Suprapubic skin (tissue), 4 donors: ENCODE data around the gene HMGB2. TPM values are rescaled to one million over a fixed set of nuclear protein-coding genes. Genes with fewer than 3 reads are reported as not detected.

Experiments
- DNase-seq, 2 donors: peaks; one replicate each; pipeline ENCODE4 v3.0.0-alpha.2; 2019; ENCODE audit warnings: low spot score in 2 of 2
- H3K27ac ChIP-seq: fragments of 200-600 bp; sonication (generic); one replicate; pipeline ENCODE4 v1.5.1; 2019
- H3K27me3 ChIP-seq: fragments of 200-600 bp; sonication (generic); one replicate; pipeline ENCODE4 v1.5.1; 2019
- H3K36me3 ChIP-seq: fragments of 200-600 bp; sonication (generic); one replicate; pipeline ENCODE4 v1.5.1; 2019
- H3K4me1 ChIP-seq: fragments of 200-600 bp; sonication (generic); one replicate; pipeline ENCODE4 v1.5.1; 2019
- H3K4me3 ChIP-seq: fragments of 200-600 bp; sonication (generic); one replicate; pipeline ENCODE4 v1.5.1; 2019; ENCODE audit warnings: mild to moderate bottlenecking
- H3K9me3 ChIP-seq: fragments of 200-600 bp; sonication (generic); one replicate; pipeline ENCODE4 v1.5.1; 2019
- CTCF ChIP-seq, 2 donors: fragments of 200-600 bp in 1 of 2; fragments of 450-650 bp in 1 of 2; sonication (generic) in 1 of 2; IDR thresholded peaks; one replicate each; pipeline ENCODE4 v1.5.1; 2016 to 2019; ENCODE audit warnings: antibody characterized with exemption in 2 of 2, mild to moderate bottlenecking in 1 of 2, moderate library complexity in 1 of 2
- EP300 ChIP-seq: sonication (generic); formaldehyde crosslinking; IDR thresholded peaks from one replicate; pipeline ENCODE4 v1.6.1; 2017; ENCODE audit warnings: antibody characterized with exemption
- POLR2A ChIP-seq, 2 donors: fragments of 450-650 bp; IDR thresholded peaks; one replicate each; pipeline ENCODE4 v1.6.1; 2017; ENCODE audit warnings: antibody characterized with exemption in 2 of 2, mild to moderate bottlenecking in 2 of 2, moderate library complexity in 2 of 2
- POLR2AphosphoS5 ChIP-seq, 3 donors: sonication (generic); formaldehyde crosslinking; IDR thresholded peaks; one replicate each; pipeline ENCODE4 v1.6.1; 2017; ENCODE audit warnings: antibody characterized with exemption in 3 of 3
- WGBS: methylation state at CpG from one replicate; pipeline ENCODE4 v1.1.5; 2018; 5-methylcytosine and 5-hydroxymethylcytosine counted together
- total RNA-seq, 4 donors: library from RNA; depleted of rRNA; stranded (reverse); fragments of >200 nt; gene quantifications; one replicate each; pipeline ENCODE4 v1.1.0, GENCODE V29; 2016

The HMGB2 gene
- total RNA-seq, 4 donors from 2014 or later: 28.8 to 76.5 (median 34.2) TPM

GRCh38 chr4:173317004-173317403 is 17.2 kb downstream of the HMGB2 start:
- no peak for DNase-seq
- Histone ChIP-seq H3K4me3 (no peak overlapping the region), H3K27me3 (no peaks in the 10 kb centered on the region), H3K27ac (no peak overlapping the region), H3K9me3 (no peaks in the 10 kb centered on the region), H3K36me3 (peaks cover 14% of the 10 kb centered on the region), H3K4me1 (peaks cover 5% of the 10 kb centered on the region)
- TF ChIP-seq POLR2AphosphoS5 (IDR thresholded peaks at IDR 0.05): no peak
- TF ChIP-seq EP300: no peak
- TF ChIP-seq CTCF (IDR thresholded peaks at IDR 0.05): no peak
- TF ChIP-seq POLR2A (IDR thresholded peaks at IDR 0.05): no peak
- WGBS: 90% methylated on average over 3 of the region's 3 CpGs

GRCh38 chr4:173316060-173316459 is 18.1 kb downstream of the HMGB2 start:
- Histone ChIP-seq H3K4me3 (no peak overlapping the region), H3K9me3 (no peaks in the 10 kb centered on the region), H3K27me3 (no peaks in the 10 kb centered on the region), H3K27ac (no peak overlapping the region), H3K4me1 (peaks cover 5% of the 10 kb centered on the region), H3K36me3 (peaks cover 19% of the 10 kb centered on the region)
- TF ChIP-seq EP300 (no peak), POLR2AphosphoS5 (IDR thresholded peaks at IDR 0.05) (no peak), CTCF (IDR thresholded peaks at IDR 0.05) (no peak), POLR2A (IDR thresholded peaks at IDR 0.05) (no peak)
- no peak for DNase-seq
- 65% methylated on average over 2 of the region's 2 CpGs for WGBS

GRCh38 chr4:173314715-173315114 is 19.4 kb downstream of the HMGB2 start:
- peaks cover 15% of the 10 kb centered on the region for H3K36me3 ChIP-seq

GRCh38 chr4:173311368-173311767 is 22.8 kb downstream of the HMGB2 start:
- 91% methylated on average over 4 of the region's 4 CpGs for WGBS
- no peak for DNase-seq
- Histone ChIP-seq H3K4me3 (no peak overlapping the region), H3K36me3 (peaks cover 15% of the 10 kb centered on the region), H3K4me1 (no peaks in the 10 kb centered on the region), H3K9me3 (no peaks in the 10 kb centered on the region), H3K27ac (no peak overlapping the region), H3K27me3 (no peaks in the 10 kb centered on the region)
- TF ChIP-seq EP300 (no peak), CTCF (IDR thresholded peaks at IDR 0.05) (no peak), POLR2A (IDR thresholded peaks at IDR 0.05) (no peak), POLR2AphosphoS5 (IDR thresholded peaks at IDR 0.05) (no peak)

More at GRCh38 chr4:173314715-173315114, 19.4 kb downstream of the HMGB2 start:
- 79% methylated on average over 3 of the region's 3 CpGs for WGBS
- no peaks in the 10 kb centered on the region for H3K27me3 ChIP-seq
- no peak overlapping the region for H3K4me3 ChIP-seq
- H3K27ac ChIP-seq: no peak overlapping the region
- TF ChIP-seq POLR2AphosphoS5 (IDR thresholded peaks at IDR 0.05) (no peak), EP300 (no peak), POLR2A (IDR thresholded peaks at IDR 0.05) (no peak), CTCF (IDR thresholded peaks at IDR 0.05) (no peak)
- H3K9me3 ChIP-seq: no peaks in the 10 kb centered on the region
- no peak for DNase-seq
- H3K4me1 ChIP-seq: peaks cover 5% of the 10 kb centered on the region

GRCh38 chr4:173307778-173308177 is 26.4 kb downstream of the HMGB2 start:
- WGBS: 99% methylated on average over 3 of the region's 3 CpGs
- no peak overlapping the region for H3K27ac ChIP-seq
- no peak overlapping the region for H3K4me3 ChIP-seq
- H3K36me3 ChIP-seq: peaks cover 5% of the 10 kb centered on the region
- no peak for TF ChIP-seq POLR2A (IDR thresholded peaks at IDR 0.05)
- TF ChIP-seq CTCF (IDR thresholded peaks at IDR 0.05): no peak
- no peak for TF ChIP-seq EP300
- TF ChIP-seq POLR2AphosphoS5 (IDR thresholded peaks at IDR 0.05): no peak
- DNase-seq: no peak
- H3K4me1 ChIP-seq: no peaks in the 10 kb centered on the region
- H3K9me3 ChIP-seq: no peaks in the 10 kb centered on the region
- H3K27me3 ChIP-seq: no peaks in the 10 kb centered on the region
